Heart right ventricle (tissue), 16 donors: ENCODE measurements around the gene PTPRE. TPM values are rescaled to one million over a fixed set of nuclear protein-coding genes. Genes with fewer than 3 reads are reported as not detected.

Experiments used
- ATAC-seq, 8 donors: fragments of 200-7000 bp; cut with Tn5 transposase; one replicate each; pipeline ENCODE4 v1.9.1; 2020; ENCODE audit warnings: mild to moderate bottlenecking in 8 of 8, moderate library complexity in 8 of 8, moderate number of reproducible peaks in 1 of 8
- DNase-seq, 2 donors: peaks; one replicate each; pipeline ENCODE4 v3.0.0-alpha.2; 2020
- H3K27ac ChIP-seq, 10 donors: fragments of 200-600 bp; sonication (generic) in 2 of 10; one replicate each; pipeline versions ENCODE4 v1.5.0 to v1.8.0; 2020 to 2022; ENCODE audit warnings: mild to moderate bottlenecking in 3 of 10
- H3K27me3 ChIP-seq, 7 donors: fragments of 200-600 bp; one replicate each; pipeline ENCODE4 v1.8.0; 2021 to 2022; ENCODE audit warnings: mild to moderate bottlenecking in 2 of 7
- H3K36me3 ChIP-seq, 9 donors: fragments of 200-600 bp; sonication (generic) in 1 of 9; one replicate each; pipeline versions ENCODE4 v1.5.0 to v1.8.0; 2020 to 2022; ENCODE audit warnings: mild to moderate bottlenecking in 2 of 9
- H3K4me1 ChIP-seq, 9 donors: fragments of 200-600 bp; sonication (generic) in 1 of 9; one replicate each; pipeline versions ENCODE4 v1.5.0 to v1.8.0; 2020 to 2022; ENCODE audit warnings: mild to moderate bottlenecking in 4 of 9
- H3K4me3 ChIP-seq, 10 donors: fragments of 200-600 bp; sonication (generic) in 2 of 10; one replicate each; pipeline versions ENCODE4 v1.5.0 to v1.8.0; 2020 to 2022; ENCODE audit warnings: mild to moderate bottlenecking in 7 of 10, moderate library complexity in 2 of 10
- H3K9me3 ChIP-seq, 11 donors: fragments of 200-600 bp in 10 of 11; sonication (generic) in 2 of 11; one replicate each; pipeline versions ENCODE4 v1.5.0 to v1.8.0; 2013 to 2022; ENCODE audit warnings: mild to moderate bottlenecking in 2 of 11, control low read depth in 1 of 11, moderate library complexity in 1 of 11
- WGBS, 2 donors: extraction: QIAGEN DNeasy Blood & Tissue Kit; methylation state at CpG; one replicate each; pipeline ENCODE4 v1.1.7; 2013; ENCODE audit warnings: inconsistent platforms in 1 of 2; 5-methylcytosine and 5-hydroxymethylcytosine counted together
- intact Hi-C, 10 donors: fragments of 100-400 bp; cut with DNase I; formaldehyde crosslinking; loops; one replicate each; pipeline versions ENCODE4 v1.11.1 to v1.14.2; 2022
- polyA plus RNA-seq, 2 donors: library from polyadenylated mRNA; stranded (reverse); fragments of 200-250 nt; gene quantifications; one replicate each; pipeline ENCODE4 v1.2.3, GENCODE V29; 2013
- total RNA-seq, 10 donors: library from RNA; stranded (reverse); fragmentation: NEBNext Ultra II Directional in 3 of 10; extraction: Animal tissue kit (Norgen Biotek cat#: 25700) in 3 of 10; gene quantifications; one replicate each; pipeline versions ENCODE4 v1.2.1 to v1.2.4, GENCODE V29; 2021 to 2023
- TF ChIP-seq, protein P1 (sequence below), 9 donors: fragments of 200-600 bp; sonication (generic) in 2 of 9; IDR thresholded peaks; one replicate each; pipeline versions ENCODE4 v1.5.0 to v1.8.0; 2021 to 2022; ENCODE audit warnings: antibody characterized with exemption in 9 of 9, mild to moderate bottlenecking in 5 of 9, moderate library complexity in 1 of 9
- donor health status: Arrhythmogenic right ventricular cardiomyopathy.
- donor health status: ischemic (EF 13 %, LVEDD 7.1; RV severe dilation, severe dysfunction).
- donor health status: healthy with polysubstance abuse.
- donor health status: DM: no; HTN: yes; CAD: no.
- donor health status: DM: no; HTN: no; CAD: no.
- donor health status: ischemic (EF 25% LVEDD 6.9; RV normal size, moderate dysfunction).
- donor health status: ischemic (EF 25% LVEDD 5.7; RV mildly dilated, moderate dysfunction).
- donor health status: healthy.
- donor health status: DM: yes; HTN: yes; CAD: no.
- donor health status: Ischemic cardiomyopathy.
- donor health status: ischemic (EF 35%, LVEDD 5.7; RV mildly dilated, moderate dysfunction).
- donor health status: nonischemic (EF 11% LVEDD 7.7; RV severe dilation, severe dysfunction).
- donor health status: DM: yes; HTN: yes; CAD: no.
- donor health status: PGD.
- donor health status: ischemic (EF 29% LVEDD 5.4; RV normal size, mild dysfunction).
- donor health status: nonischemic (EF 23%, LVEDD 6.1; RV moderate dilation, normal function).

The PTPRE gene
- total and polyA plus RNA-seq, 12 donors, result 6.1 to 42.8 (median 22.1) TPM

DNA sequence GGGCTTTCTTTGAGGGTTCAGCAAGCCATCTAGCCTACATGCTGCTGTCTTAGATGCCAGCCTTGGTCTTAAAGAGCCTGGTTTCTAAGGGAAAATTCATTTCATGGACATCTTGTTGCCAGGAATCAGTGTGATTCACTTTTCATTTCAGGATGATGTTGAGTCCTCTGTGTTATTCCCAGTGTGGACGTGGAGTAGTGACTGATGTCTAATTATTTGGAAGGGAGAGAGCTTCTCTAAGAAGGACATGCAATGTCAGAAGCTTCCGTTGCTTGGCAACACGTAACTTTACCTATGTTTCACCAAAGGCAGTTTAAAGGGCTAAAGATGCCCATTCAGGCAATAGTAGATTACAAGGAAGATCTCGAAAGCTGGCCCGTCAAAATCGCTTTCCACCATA, 89.0 kb downstream of the PTPRE start:
- peaks cover 12 to 56% (median 41%) of the 10 kb centered on the region in 9 donors for H3K4me1 ChIP-seq
- H3K36me3 ChIP-seq, result no peaks in the 10 kb centered on the region
- TF ChIP-seq, protein P1, sequence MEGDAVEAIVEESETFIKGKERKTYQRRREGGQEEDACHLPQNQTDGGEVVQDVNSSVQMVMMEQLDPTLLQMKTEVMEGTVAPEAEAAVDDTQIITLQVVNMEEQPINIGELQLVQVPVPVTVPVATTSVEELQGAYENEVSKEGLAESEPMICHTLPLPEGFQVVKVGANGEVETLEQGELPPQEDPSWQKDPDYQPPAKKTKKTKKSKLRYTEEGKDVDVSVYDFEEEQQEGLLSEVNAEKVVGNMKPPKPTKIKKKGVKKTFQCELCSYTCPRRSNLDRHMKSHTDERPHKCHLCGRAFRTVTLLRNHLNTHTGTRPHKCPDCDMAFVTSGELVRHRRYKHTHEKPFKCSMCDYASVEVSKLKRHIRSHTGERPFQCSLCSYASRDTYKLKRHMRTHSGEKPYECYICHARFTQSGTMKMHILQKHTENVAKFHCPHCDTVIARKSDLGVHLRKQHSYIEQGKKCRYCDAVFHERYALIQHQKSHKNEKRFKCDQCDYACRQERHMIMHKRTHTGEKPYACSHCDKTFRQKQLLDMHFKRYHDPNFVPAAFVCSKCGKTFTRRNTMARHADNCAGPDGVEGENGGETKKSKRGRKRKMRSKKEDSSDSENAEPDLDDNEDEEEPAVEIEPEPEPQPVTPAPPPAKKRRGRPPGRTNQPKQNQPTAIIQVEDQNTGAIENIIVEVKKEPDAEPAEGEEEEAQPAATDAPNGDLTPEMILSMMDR (IDR thresholded peaks at IDR 0.05), result no peak
- DNase-seq, result no peak
- H3K27ac ChIP-seq, result peak overlapping the region in 7 of 10 donors; percentile 24 to 68 (median 49)
- no peak for ATAC-seq
- 93 to 94% methylated on average over 6 of the region's 6 CpGs for WGBS, 2 donors
- H3K4me3 ChIP-seq, result no peak overlapping the region
- H3K9me3 ChIP-seq, result no peaks in the 10 kb centered on the region
- H3K27me3 ChIP-seq, result no peaks in the 10 kb centered on the region
- intact Hi-C loops, result no loop called here

DNA sequence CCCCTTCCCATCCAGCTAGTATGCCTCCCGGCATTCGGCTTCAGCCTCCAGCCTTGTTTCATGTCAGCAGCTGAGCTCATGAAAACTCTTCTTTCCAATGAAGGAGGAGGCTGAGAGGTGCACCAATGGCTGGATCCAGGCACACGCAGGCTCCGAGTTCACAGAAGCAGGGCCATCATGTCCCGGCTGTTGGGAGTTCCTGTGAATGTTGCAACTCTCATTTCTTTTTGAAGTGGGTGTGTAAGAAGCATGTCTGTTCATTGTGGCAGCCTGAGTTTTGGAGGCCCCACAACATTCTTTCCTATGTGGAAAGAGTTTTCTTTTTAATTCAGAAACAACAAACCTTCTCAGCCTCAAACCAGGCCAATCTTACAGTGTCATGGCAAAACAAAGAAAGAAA, 89.7 kb downstream of the PTPRE start:
- H3K9me3 ChIP-seq, result no peaks in the 10 kb centered on the region
- TF ChIP-seq, protein P1 (IDR thresholded peaks at IDR 0.05), result no peak
- peak in 1 of 2 donors; percentile 41 for DNase-seq
- no peaks in the 10 kb centered on the region for H3K36me3 ChIP-seq
- WGBS, 2 donors, result 69 to 78% methylated on average over 5 of the region's 5 CpGs
- H3K27me3 ChIP-seq, result no peaks in the 10 kb centered on the region
- H3K27ac ChIP-seq, result peak overlapping the region in 9 of 10 donors; percentile 2 to 68 (median 45)
- H3K4me1 ChIP-seq, result peaks cover 12 to 56% (median 41%) of the 10 kb centered on the region in 9 donors
- peak in 7 of 8 donors; percentile 41 to 90 (median 71) for ATAC-seq
- intact Hi-C loops, result no loop called here
- no peak overlapping the region for H3K4me3 ChIP-seq

DNA sequence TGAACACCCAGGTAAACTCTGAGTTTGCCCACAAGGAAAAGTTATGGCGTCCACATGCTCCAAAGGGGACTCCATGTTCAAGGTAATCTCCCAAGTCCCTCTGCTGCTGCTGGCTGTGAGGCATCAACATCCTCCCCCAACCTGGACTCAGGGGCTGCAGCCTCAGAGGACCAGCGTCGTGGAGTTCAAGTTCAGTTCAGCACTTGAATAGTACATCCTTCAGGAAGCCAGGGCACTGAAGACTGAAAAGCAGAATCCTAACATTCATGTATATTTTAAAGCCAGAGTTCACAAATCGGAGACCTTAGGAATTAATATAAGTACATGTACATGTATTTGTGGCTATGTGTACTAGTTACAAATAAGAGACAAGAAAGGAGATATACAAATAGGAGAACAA, 90.4 kb downstream of the PTPRE start:
- Histone ChIP-seq H3K36me3 (no peaks in the 10 kb centered on the region), H3K4me3 (no peak overlapping the region), H3K4me1 (peaks cover 12 to 57% (median 40%) of the 10 kb centered on the region in 9 donors), H3K9me3 (no peaks in the 10 kb centered on the region), H3K27ac (peak overlapping the region; percentile 15 to 68 (median 40)), H3K27me3 (no peaks in the 10 kb centered on the region)
- 48 to 60% methylated on average over 4 of the region's 4 CpGs for WGBS, 2 donors
- ATAC-seq, result no peak
- intact Hi-C loops, result no loop called here
- DNase-seq, result no peak
- TF ChIP-seq, protein P1 (IDR thresholded peaks at IDR 0.05), result no peak

DNA sequence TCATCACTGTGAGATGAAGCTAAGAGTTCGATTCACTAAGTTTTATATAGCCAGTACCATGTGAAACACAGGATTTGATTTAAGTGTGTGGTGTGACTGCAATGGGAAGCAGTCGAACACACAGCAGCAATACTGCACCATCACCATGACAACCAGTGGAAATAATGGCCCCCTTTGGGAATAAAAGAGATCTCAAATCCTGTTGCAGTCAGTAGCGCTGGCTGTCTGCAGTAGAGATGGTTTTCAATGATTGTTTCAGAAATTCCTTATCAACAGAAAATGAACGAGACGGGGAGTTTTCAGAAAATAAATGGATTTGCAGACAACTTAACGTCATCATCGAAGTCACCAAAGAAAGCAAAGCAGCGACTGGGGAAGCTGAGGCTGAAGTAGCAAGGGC, 91.0 kb downstream of the PTPRE start:
- TF ChIP-seq, protein P1 (IDR thresholded peaks at IDR 0.05), result no peak
- intact Hi-C loops, result no loop called here
- H3K9me3 ChIP-seq, result no peaks in the 10 kb centered on the region
- ATAC-seq (peak in 4 of 8 donors; percentile 10 to 32 (median 22)), DNase-seq (no peak)
- no peaks in the 10 kb centered on the region for H3K36me3 ChIP-seq
- H3K27ac ChIP-seq, result peak overlapping the region in 1 of 10 donors; percentile 15
- peaks cover 12 to 61% (median 45%) of the 10 kb centered on the region in 9 donors for H3K4me1 ChIP-seq
- WGBS, 2 donors, result 58 to 60% methylated on average over 8 of the region's 8 CpGs
- H3K27me3 ChIP-seq, result no peaks in the 10 kb centered on the region
- H3K4me3 ChIP-seq, result no peak overlapping the region
